ENCODE measurements around the gene SHROOM3.

GRCh38 chr4:76654791-76655190 lies 219.8 kb downstream of the SHROOM3 start:
- TF ChIP-seq, protein P1, sequence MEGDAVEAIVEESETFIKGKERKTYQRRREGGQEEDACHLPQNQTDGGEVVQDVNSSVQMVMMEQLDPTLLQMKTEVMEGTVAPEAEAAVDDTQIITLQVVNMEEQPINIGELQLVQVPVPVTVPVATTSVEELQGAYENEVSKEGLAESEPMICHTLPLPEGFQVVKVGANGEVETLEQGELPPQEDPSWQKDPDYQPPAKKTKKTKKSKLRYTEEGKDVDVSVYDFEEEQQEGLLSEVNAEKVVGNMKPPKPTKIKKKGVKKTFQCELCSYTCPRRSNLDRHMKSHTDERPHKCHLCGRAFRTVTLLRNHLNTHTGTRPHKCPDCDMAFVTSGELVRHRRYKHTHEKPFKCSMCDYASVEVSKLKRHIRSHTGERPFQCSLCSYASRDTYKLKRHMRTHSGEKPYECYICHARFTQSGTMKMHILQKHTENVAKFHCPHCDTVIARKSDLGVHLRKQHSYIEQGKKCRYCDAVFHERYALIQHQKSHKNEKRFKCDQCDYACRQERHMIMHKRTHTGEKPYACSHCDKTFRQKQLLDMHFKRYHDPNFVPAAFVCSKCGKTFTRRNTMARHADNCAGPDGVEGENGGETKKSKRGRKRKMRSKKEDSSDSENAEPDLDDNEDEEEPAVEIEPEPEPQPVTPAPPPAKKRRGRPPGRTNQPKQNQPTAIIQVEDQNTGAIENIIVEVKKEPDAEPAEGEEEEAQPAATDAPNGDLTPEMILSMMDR (IDR thresholded peaks at IDR 0.05), result no peak
- no peak for TF ChIP-seq POLR2A (IDR thresholded peaks at IDR 0.05)
